Astrocyte (in vitro differentiated cells and primary cell): ENCODE results near the gene ETV1. TPM values are rescaled to one million over a fixed set of nuclear protein-coding genes. Genes with fewer than 3 reads are reported as not detected.

ENCODE experiments used
- DNase-seq: peaks from one replicate; pipeline ENCODE4 v3.0.0-alpha.2; 2010; ENCODE audit warnings: low read depth
- FAIRE-seq: peaks from 2 replicates; lab custom pipeline; 2011; peaks lifted over from hg19 to GRCh38; lab: Jason Lieb, UNC
- H2AFZ ChIP-seq: 2 replicates; pipeline ENCODE4 v1.6.0; 2012; ENCODE audit warnings: low read depth, low read length, inconsistent platforms
- H3K27ac ChIP-seq: 2 replicates; pipeline ENCODE4 v1.5.1; 2011; ENCODE audit warnings: low read depth, low read length, inconsistent platforms
- H3K27me3 ChIP-seq: 2 replicates; pipeline ENCODE4 v1.6.0; 2011; ENCODE audit warnings: low read length, inconsistent platforms; ENCODE audit not compliant: insufficient read depth
- H3K36me3 ChIP-seq: 2 replicates; pipeline ENCODE4 v1.5.1; 2011; ENCODE audit warnings: low read length, inconsistent platforms; ENCODE audit not compliant: insufficient read depth
- H3K4me1 ChIP-seq: 2 replicates; pipeline ENCODE4 v1.5.1; 2011; ENCODE audit warnings: low read length, inconsistent platforms; ENCODE audit not compliant: insufficient read depth
- H3K4me2 ChIP-seq: 2 replicates; pipeline ENCODE4 v1.6.0; 2012; ENCODE audit warnings: low read length, inconsistent platforms
- H3K4me3 ChIP-seq: 2 replicates; pipeline ENCODE4 v1.5.1; 2011; ENCODE audit warnings: low read depth, mild to moderate bottlenecking, low read length, inconsistent platforms; ENCODE audit not compliant: insufficient read depth
- H3K79me2 ChIP-seq: 2 replicates; pipeline ENCODE4 v1.6.0; 2012; ENCODE audit warnings: mild to moderate bottlenecking, low read length, inconsistent platforms; ENCODE audit not compliant: insufficient read depth
- H3K9ac ChIP-seq: 2 replicates; pipeline ENCODE4 v1.6.0; 2012; ENCODE audit warnings: mild to moderate bottlenecking, low read length, inconsistent platforms
- H3K9me3 ChIP-seq: 2 replicates; pipeline ENCODE4 v1.5.1; 2012; ENCODE audit warnings: low read depth, mild to moderate bottlenecking, low read length, inconsistent platforms; ENCODE audit not compliant: insufficient read depth
- H4K20me1 ChIP-seq: 2 replicates; pipeline ENCODE4 v1.6.0; 2012; ENCODE audit warnings: low read length, inconsistent platforms; ENCODE audit not compliant: insufficient read depth
- H3K27ac Mint-ChIP-seq: one replicate; pipeline ENCODE4 v1.8.0; 2021; ENCODE audit warnings: mild to moderate bottlenecking, mixed read lengths; ENCODE audit not compliant: unreplicated experiment
- H3K27me3 Mint-ChIP-seq: one replicate; pipeline ENCODE4 v1.8.0; 2021; ENCODE audit warnings: low read depth, mixed read lengths; ENCODE audit not compliant: unreplicated experiment
- H3K36me3 Mint-ChIP-seq: one replicate; pipeline ENCODE4 v1.8.0; 2021; ENCODE audit warnings: low read depth, mixed read lengths; ENCODE audit not compliant: unreplicated experiment
- H3K4me1 Mint-ChIP-seq: one replicate; pipeline ENCODE4 v1.8.0; 2021; ENCODE audit warnings: low read depth, mixed read lengths; ENCODE audit not compliant: unreplicated experiment
- H3K4me3 Mint-ChIP-seq: one replicate; pipeline ENCODE4 v1.8.0; 2021; ENCODE audit warnings: mild to moderate bottlenecking, moderate library complexity, mixed read lengths; ENCODE audit not compliant: unreplicated experiment
- H3K9me3 Mint-ChIP-seq: one replicate; pipeline ENCODE4 v1.8.0; 2021; ENCODE audit warnings: mild to moderate bottlenecking, mixed read lengths; ENCODE audit not compliant: unreplicated experiment
- EZH2 ChIP-seq: IDR thresholded peaks from 2 replicates; pipeline ENCODE4 v1.6.1; 2012; ENCODE audit warnings: mild to moderate bottlenecking, low read length, inconsistent platforms; ENCODE audit not compliant: insufficient read depth
- total RNA-seq: library from RNA; stranded (reverse); gene quantifications from 2 replicates; pipeline ENCODE4 v1.2.1, GENCODE V29; 2021
- TF ChIP-seq, protein P1 (sequence below): IDR thresholded peaks from 2 replicates; pipeline ENCODE4 v1.5.1; 2011; ENCODE audit warnings: low read depth, mild to moderate bottlenecking, inconsistent platforms, low read length, moderate library complexity; ENCODE audit not compliant: insufficient read depth

The ETV1 gene
- total RNA-seq, 1 donor from 2014 or later = 12.6 TPM

DNA sequence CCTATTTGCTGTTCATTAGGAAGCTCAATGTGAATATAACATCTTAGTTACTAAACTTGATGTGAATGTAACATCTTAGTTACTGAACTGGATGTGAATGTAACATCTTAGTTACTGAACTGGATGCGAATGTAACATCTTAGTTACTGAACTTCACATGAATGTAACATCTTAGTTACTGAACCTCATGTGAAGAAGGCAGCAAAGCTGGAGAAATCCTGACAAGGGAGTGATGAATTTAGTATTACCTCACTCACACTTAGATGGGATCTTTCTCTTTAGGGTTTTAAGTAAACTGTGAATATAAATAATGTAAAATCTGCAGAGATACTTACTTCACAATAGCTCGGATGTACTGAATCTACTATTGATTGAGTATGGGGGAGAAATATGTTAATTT is 73.6 kb downstream of the ETV1 start:
- Mint-ChIP-seq H3K4me3 (no peak overlapping the region), H3K9me3 (no peaks in the 10 kb centered on the region), H3K27ac (no peak overlapping the region), H3K27me3 (no peaks in the 10 kb centered on the region), H3K36me3 (no peaks in the 10 kb centered on the region), H3K4me1 (peaks cover 15% of the 10 kb centered on the region)
- DNase-seq (no peak), FAIRE-seq (no peak)
- no peaks in the 10 kb centered on the region for H3K79me2 ChIP-seq
- H3K27ac ChIP-seq = no peak overlapping the region
- H2AFZ ChIP-seq = no peak overlapping the region
- H3K4me3 ChIP-seq = no peak overlapping the region
- peaks cover 10% of the 10 kb centered on the region for H3K4me1 ChIP-seq
- H3K36me3 ChIP-seq = no peaks in the 10 kb centered on the region
- no peaks in the 10 kb centered on the region for H3K27me3 ChIP-seq
- no peak overlapping the region for H3K9ac ChIP-seq
- H4K20me1 ChIP-seq = no peaks in the 10 kb centered on the region
- H3K4me2 ChIP-seq = no peak overlapping the region
- no peaks in the 10 kb centered on the region for H3K9me3 ChIP-seq
- TF ChIP-seq EZH2 = no peak
- TF ChIP-seq, protein P1, sequence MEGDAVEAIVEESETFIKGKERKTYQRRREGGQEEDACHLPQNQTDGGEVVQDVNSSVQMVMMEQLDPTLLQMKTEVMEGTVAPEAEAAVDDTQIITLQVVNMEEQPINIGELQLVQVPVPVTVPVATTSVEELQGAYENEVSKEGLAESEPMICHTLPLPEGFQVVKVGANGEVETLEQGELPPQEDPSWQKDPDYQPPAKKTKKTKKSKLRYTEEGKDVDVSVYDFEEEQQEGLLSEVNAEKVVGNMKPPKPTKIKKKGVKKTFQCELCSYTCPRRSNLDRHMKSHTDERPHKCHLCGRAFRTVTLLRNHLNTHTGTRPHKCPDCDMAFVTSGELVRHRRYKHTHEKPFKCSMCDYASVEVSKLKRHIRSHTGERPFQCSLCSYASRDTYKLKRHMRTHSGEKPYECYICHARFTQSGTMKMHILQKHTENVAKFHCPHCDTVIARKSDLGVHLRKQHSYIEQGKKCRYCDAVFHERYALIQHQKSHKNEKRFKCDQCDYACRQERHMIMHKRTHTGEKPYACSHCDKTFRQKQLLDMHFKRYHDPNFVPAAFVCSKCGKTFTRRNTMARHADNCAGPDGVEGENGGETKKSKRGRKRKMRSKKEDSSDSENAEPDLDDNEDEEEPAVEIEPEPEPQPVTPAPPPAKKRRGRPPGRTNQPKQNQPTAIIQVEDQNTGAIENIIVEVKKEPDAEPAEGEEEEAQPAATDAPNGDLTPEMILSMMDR = no peak

DNA sequence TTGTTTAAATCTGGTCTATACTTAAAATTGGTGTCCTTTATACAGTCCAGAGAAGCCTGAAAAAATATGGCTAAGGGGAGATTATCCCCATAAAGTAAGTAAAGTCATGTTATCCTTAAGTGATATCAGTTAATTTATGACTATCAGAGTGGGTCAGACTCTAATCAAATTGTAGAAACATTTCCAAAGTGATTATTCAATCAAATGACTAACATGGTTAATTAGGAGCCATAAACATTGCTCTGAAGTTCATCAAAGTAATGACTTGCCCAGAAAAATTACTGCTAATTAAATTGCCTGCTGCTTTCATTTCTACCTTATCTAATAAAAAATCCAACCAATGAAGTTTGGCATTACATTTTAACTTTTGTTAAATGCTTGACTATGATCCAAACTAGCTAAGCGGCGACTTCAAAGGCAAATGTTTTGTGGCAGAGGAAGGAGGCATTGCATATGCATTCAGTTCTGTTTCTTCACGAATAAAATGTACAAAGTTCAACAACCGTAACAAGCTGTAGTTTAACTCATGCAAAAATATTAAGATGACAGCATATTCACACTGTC is 76.7 kb downstream of the ETV1 start:
- no peaks in the 10 kb centered on the region for H3K36me3 Mint-ChIP-seq
- Histone ChIP-seq H3K4me3 (no peak overlapping the region), H3K4me1 (no peaks in the 10 kb centered on the region), H2AFZ (no peak overlapping the region), H3K27ac (no peak overlapping the region), H3K4me2 (no peak overlapping the region), H3K27me3 (no peaks in the 10 kb centered on the region), H3K9ac (no peak overlapping the region), H3K9me3 (no peaks in the 10 kb centered on the region), H3K79me2 (no peaks in the 10 kb centered on the region), H4K20me1 (no peaks in the 10 kb centered on the region), H3K36me3 (no peaks in the 10 kb centered on the region)
- no peak overlapping the region for H3K4me3 Mint-ChIP-seq
- DNase-seq = peak; percentile 4
- H3K27me3 Mint-ChIP-seq = no peaks in the 10 kb centered on the region
- H3K27ac Mint-ChIP-seq = no peak overlapping the region
- no peaks in the 10 kb centered on the region for H3K9me3 Mint-ChIP-seq
- TF ChIP-seq, protein P1 = no peak
- TF ChIP-seq EZH2 = no peak
- no peak for FAIRE-seq
- peaks cover 2% of the 10 kb centered on the region for H3K4me1 Mint-ChIP-seq

DNA sequence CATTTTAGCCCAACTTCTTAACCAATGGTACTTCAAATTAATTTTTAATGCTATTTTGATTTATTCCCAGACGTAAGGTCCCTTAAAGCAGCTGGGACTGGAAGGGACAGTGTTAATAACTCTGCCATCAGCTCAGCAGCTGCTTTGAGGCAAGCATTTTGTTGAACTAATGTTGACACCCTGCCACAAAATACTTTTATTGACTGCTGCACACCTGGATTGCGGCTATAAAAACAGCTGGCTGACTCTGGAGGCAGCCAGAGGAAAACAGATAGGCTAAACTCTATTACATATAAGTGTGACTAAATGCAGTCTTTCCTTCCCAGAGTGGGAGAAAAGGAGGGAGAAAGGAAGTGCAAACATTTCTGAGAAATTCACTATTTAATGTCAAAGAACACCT is 77.6 kb downstream of the ETV1 start:
- Mint-ChIP-seq H3K9me3 (no peaks in the 10 kb centered on the region), H3K27ac (no peak overlapping the region), H3K36me3 (no peaks in the 10 kb centered on the region), H3K4me3 (no peak overlapping the region), H3K27me3 (no peaks in the 10 kb centered on the region), H3K4me1 (peaks cover 2% of the 10 kb centered on the region)
- Histone ChIP-seq H3K79me2 (no peaks in the 10 kb centered on the region), H3K27me3 (no peaks in the 10 kb centered on the region), H2AFZ (no peak overlapping the region), H4K20me1 (no peaks in the 10 kb centered on the region), H3K4me2 (no peak overlapping the region), H3K4me1 (no peaks in the 10 kb centered on the region), H3K9ac (no peak overlapping the region), H3K36me3 (no peaks in the 10 kb centered on the region), H3K4me3 (no peak overlapping the region), H3K9me3 (no peaks in the 10 kb centered on the region), H3K27ac (no peak overlapping the region)
- TF ChIP-seq EZH2 = no peak
- TF ChIP-seq, protein P1 = no peak
- DNase-seq = no peak
- no peak for FAIRE-seq
